ENCODE data around the gene KCTD10. TPM values are rescaled to one million over a fixed set of nuclear protein-coding genes. Genes with fewer than 3 reads are reported as not detected.
"Not testable (repeated sequence)": the region's sequence is repeated elsewhere in the genome, so short reads cannot be mapped to it uniquely, and the experiment has no call there.

Gene KCTD10
- total RNA-seq, 1 donor from 2014 or later, result 21.5 TPM

- intact Hi-C loops (cut with micrococcal nuclease), result no loop called here
- Histone ChIP-seq H3K4me1 (no peaks in the 10 kb centered on the region), H3K27ac (replicated peaks) (no peak overlapping the region), H3K4me3 (no peak overlapping the region), H3K27me3 (ENCODE audit: low read depth) (peaks cover 34% of the 10 kb centered on the region), H3K9me3 (replicated peaks) (no peaks in the 10 kb centered on the region), H3K36me3 (no peaks in the 10 kb centered on the region)
- no peak for DNase-seq
- TF ChIP-seq CTCF (IDR thresholded peaks at IDR 0.05; ENCODE audit: borderline replicate concordance), result no peak
Measured at GRCh38 chr12:109418848-109419480, 58.1 kb downstream of the KCTD10 start.

- H3K27ac ChIP-seq (replicated peaks), result not testable (repeated sequence)
Measured at GRCh38 chr12:109406147-109406546, 71.0 kb downstream of the KCTD10 start.

GRCh38 chr12:109404841-109405240 lies 72.3 kb downstream of the KCTD10 start:
- intact Hi-C loops (cut with micrococcal nuclease); DNase-seq; H3K27ac ChIP-seq (replicated peaks); H3K9me3 ChIP-seq (replicated peaks); H3K4me1 ChIP-seq; H3K4me3 ChIP-seq; H3K36me3 ChIP-seq: not testable (repeated sequence)
- peaks cover 17% of the 10 kb centered on the region for H3K27me3 ChIP-seq (ENCODE audit: low read depth)

More at GRCh38 chr12:109406147-109406546, 71.0 kb downstream of the KCTD10 start:
- H3K4me3 ChIP-seq; intact Hi-C loops (cut with micrococcal nuclease); H3K36me3 ChIP-seq; H3K4me1 ChIP-seq; DNase-seq; H3K9me3 ChIP-seq (replicated peaks): not testable (repeated sequence)
- peaks cover 13% of the 10 kb centered on the region for H3K27me3 ChIP-seq (ENCODE audit: low read depth)

Other genes with a start within 250 kb of the KCTD10 start
- gene FOXN4, start 168.0 kb downstream of the KCTD10 start, total RNA-seq, result not detected
- 0.16 TPM for gene MYO1H, start 129.4 kb downstream of the KCTD10 start, total RNA-seq
- 56.0 TPM for gene UBE3B, start 334 bp upstream of the KCTD10 start, total RNA-seq
- gene MMAB, start 96.2 kb upstream of the KCTD10 start, total RNA-seq, result 55.4 TPM
- 8.4 TPM for gene MVK, start 96.5 kb upstream of the KCTD10 start, total RNA-seq
- gene FAM222A, start 236.5 kb upstream of the KCTD10 start, total RNA-seq, result 20.0 TPM